Measurements from ENCODE around the gene CDHR2.

Gene CDHR2

GRCh38 chr5:176514244-176514950, 34.7 kb upstream of the CDHR2 start:
- no peak for TF ChIP-seq CTCF (IDR thresholded peaks at IDR 0.05; ENCODE audit: low read depth, low read length)
- H3K4me3 ChIP-seq (ENCODE audit: low read depth, low read length): no peak overlapping the region

DNA sequence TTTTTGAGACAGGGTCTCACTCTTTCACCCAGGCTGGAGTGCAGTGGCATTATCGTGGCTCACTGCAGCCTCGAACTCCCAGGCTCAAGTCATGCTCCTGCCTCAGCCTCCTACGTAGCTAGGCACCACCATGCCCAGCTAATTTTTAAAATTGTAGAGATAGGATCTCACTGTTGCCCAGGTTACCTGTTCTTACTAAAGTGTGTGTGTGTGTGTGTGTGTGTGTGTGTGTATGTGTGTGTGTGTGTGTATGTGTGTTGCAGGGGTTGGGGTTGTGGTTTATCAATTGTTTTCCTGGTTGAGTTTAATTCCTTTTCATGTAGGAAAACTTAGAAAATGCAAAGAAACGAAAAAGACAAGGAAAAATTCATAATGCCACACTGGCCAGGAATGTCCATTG, 33.7 kb upstream of the CDHR2 start:
- TF ChIP-seq CTCF (IDR thresholded peaks at IDR 0.05; ENCODE audit: low read depth, low read length): no peak
- H3K4me3 ChIP-seq (ENCODE audit: low read depth, low read length): no peak overlapping the region

- H3K4me3 ChIP-seq (ENCODE audit: low read depth, low read length): no peak overlapping the region
- TF ChIP-seq CTCF (IDR thresholded peaks at IDR 0.05; ENCODE audit: low read depth, low read length): no peak
Observed at GRCh38 chr5:176517053-176517661, 32.0 kb upstream of the CDHR2 start.

DNA sequence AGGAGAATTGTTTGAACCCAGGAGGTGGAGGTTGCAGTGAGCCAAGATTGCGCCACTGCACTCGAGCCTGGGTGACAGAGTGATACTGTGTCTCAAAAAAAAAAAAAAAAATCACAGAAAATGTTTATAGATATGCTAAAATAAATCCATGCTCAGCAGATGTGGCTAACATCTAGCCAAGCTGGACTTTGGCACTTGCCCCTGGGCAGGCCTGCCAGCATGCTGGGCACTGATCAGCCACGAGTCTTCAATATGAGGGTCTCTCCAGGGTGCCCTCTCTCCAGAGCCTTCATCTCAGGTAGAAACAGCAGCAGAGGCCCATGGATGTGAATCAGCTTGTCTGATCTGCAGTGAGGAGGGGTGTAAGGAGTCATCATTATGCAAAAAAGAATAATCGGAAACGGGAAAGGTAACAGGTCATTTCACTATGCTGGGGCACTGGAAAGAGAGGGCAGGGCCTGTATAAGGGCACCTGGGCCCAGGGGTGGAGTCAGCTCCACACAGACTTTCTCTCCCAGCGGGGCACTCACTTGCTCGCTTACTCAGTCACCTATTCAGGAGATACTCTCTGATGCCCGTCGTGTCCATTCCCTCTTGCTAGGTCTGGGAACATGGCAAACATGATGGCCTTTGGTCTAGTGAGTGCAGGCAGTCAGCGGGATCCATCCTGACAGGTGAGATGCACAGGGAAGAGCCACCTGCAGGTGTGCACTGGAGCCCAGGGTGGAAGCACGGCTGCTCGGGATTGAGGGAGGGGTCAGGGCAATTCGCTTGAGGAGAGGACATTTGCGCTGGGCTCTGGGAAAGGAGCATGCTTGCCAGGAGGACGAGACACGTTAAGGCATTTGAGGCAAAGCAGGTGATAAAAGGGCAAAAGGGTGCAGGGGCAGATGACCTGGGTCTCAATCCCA, 29.1 kb upstream of the CDHR2 start:
- TF ChIP-seq CTCF (IDR thresholded peaks at IDR 0.05; ENCODE audit: low read depth, low read length): no peak
- no peak overlapping the region for H3K4me3 ChIP-seq (ENCODE audit: low read depth, low read length)

DNA sequence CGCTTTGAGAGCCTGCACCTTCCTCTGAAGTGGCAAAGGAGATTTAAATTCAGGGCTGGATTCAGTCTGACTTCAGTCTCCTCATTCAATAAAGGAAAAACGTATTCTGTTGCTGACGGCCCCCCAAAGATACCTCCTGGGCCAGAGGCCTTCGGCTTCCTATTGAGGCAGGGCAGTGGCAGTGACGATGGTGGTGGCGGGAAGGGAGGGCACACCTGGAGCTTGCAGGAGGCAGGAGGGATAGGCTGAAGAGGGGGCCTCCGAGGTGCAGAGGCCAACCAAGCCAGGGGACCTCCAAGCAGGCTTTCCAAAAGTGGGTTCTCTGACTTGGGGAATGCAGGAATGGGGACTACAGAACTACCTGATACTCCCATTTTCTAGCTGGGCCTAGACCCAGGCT, 27.9 kb upstream of the CDHR2 start:
- no peak overlapping the region for H3K4me3 ChIP-seq (ENCODE audit: low read depth, low read length)
- TF ChIP-seq CTCF (IDR thresholded peaks at IDR 0.05; ENCODE audit: low read depth, low read length): no peak

- no peak overlapping the region for H3K4me3 ChIP-seq (ENCODE audit: low read depth, low read length)
- no peak for TF ChIP-seq CTCF (IDR thresholded peaks at IDR 0.05; ENCODE audit: low read depth, low read length)
Observed at GRCh38 chr5:176521699-176522263, 27.4 kb upstream of the CDHR2 start.
